ENCODE measurements around the gene GAPT. TPM values are rescaled to one million over a fixed set of nuclear protein-coding genes. Genes with fewer than 3 reads are reported as not detected.

The GAPT gene
- total and polyA plus RNA-seq, 2 donors (not counting 3 experiments of a cell fraction or from before 2014, with no cell fraction given) = not detected

- peak overlapping the region; percentile 95 for H3K4me2 ChIP-seq (ENCODE audit: insufficient read depth, low read length)
- H2AFZ ChIP-seq (ENCODE audit: low read depth, low read length) = no peak overlapping the region
- TF ChIP-seq POLR2A (IDR thresholded peaks at IDR 0.05; ENCODE audit: low read depth, low read length) (peak; percentile 6), JUN (IDR thresholded peaks at IDR 0.05; ENCODE audit: borderline replicate concordance, insufficient read depth, insufficient read length, low read depth) (no peak)
- no peaks in the 10 kb centered on the region for H3K27me3 ChIP-seq (ENCODE audit: control insufficient read depth in 2 of 2, insufficient read depth in 2 of 2, low read length in 2 of 2)
- no TSS peak for BruUV-seq (replicated peaks)
- H3K4me1 ChIP-seq (ENCODE audit: control insufficient read depth, extremely low read depth, insufficient read depth, low read length) = peaks cover 38% of the 10 kb centered on the region
- dilution Hi-C loops (cut with MboI; ENCODE audit: extremely low pct_ligation_motif_present, low sequenced_read_pairs) = loop anchor here (25.0 kb wide), 2 partner anchors 672 to 972 kb away; partner anchors contain the start of gene ACTBL2
- no peaks in the 10 kb centered on the region for H3K9me3 ChIP-seq (replicated peaks; ENCODE audit: control insufficient read depth, insufficient read depth, low read length)
- H4K20me1 ChIP-seq (replicated peaks; ENCODE audit: control insufficient read depth, extremely low read depth, insufficient read depth, low read length) = peaks cover 11% of the 10 kb centered on the region
- DNase-seq (ENCODE audit: low read depth, low spot score) (peak; percentile 46), FAIRE-seq (no peak)
- CTCF ChIA-PET = interaction anchor here (1.0 to 6.2 kb wide), 20 partner anchors 11 to 1161 kb away, joined by 3 to 260 read pairs (median 6); no protein-coding TSS in a partner anchor
- intact Hi-C loops (cut with micrococcal nuclease) = loop anchor here (1.0 to 5.0 kb wide), 16 partner anchors 142 to 1287 kb away; partner anchors contain the start of gene GPBP1
- POLR2A ChIA-PET = interaction anchor here (0.8 to 3.8 kb wide), 25 partner anchors 9 to 1161 kb away, joined by 3 to 50 read pairs (median 5); no protein-coding TSS in a partner anchor
- H3K9ac ChIP-seq (replicated peaks; ENCODE audit: extremely low read depth, insufficient read depth, low read length) = peak overlapping the region; percentile 98
- H3K27ac ChIP-seq (ENCODE audit: insufficient read depth, low read depth, low read length) = peak overlapping the region; percentile 87
- peaks cover 24 to 36% of the 10 kb centered on the region in 2 experiments for H3K36me3 ChIP-seq (ENCODE audit: control insufficient read depth in 2 of 2, extremely low read depth in 1 of 2, insufficient read depth in 2 of 2, low read length in 2 of 2)
- H3K9me1 ChIP-seq (replicated peaks; ENCODE audit: control insufficient read depth, extremely low read depth, insufficient read depth, low read length) = no peaks in the 10 kb centered on the region
- peak overlapping the region; percentile 92 to 100 (median 94) for H3K4me3 ChIP-seq (replicated peaks in 1 of 3; ENCODE audit: insufficient read depth in 1 of 3, low read depth in 1 of 3, low read length in 3 of 3)
- peaks cover 53% of the 10 kb centered on the region for H3K79me2 ChIP-seq (ENCODE audit: control insufficient read depth, insufficient read depth, low read length)
Measured at GRCh38 chr5:58459146-58460001, 31.9 kb upstream of the GAPT start.

- H3K9ac ChIP-seq (replicated peaks; ENCODE audit: extremely low read depth, insufficient read depth, low read length) = peak within 1 kb of the TSS; percentile 98
- H3K9me3 ChIP-seq (replicated peaks; ENCODE audit: control insufficient read depth, insufficient read depth, low read length) = no peaks in the 10 kb centered on the region
- peak within 1 kb of the TSS; percentile 87 for H3K27ac ChIP-seq (ENCODE audit: insufficient read depth, low read depth, low read length)
- TF ChIP-seq POLR2AphosphoS5 (IDR thresholded peaks at IDR 0.05; ENCODE audit: insufficient read depth, low read depth, low read length) (peak; percentile 100), MYC (IDR thresholded peaks at IDR 0.05; ENCODE audit: low read depth, low read length) (no peak), CTCF (IDR thresholded peaks at IDR 0.05; ENCODE audit: extremely low read depth in 1 of 2, insufficient read depth in 1 of 2, low read depth in 1 of 2, low read length in 2 of 2) (peak; percentile 38 to 66), EZH2 (IDR thresholded peaks at IDR 0.05; ENCODE audit: borderline replicate concordance, low read depth, low read length, severe bottlenecking) (no peak), MAX (IDR thresholded peaks at IDR 0.05; ENCODE audit: insufficient read depth, insufficient read length) (peak; percentile 2), JUN (IDR thresholded peaks at IDR 0.05; ENCODE audit: borderline replicate concordance, insufficient read depth, insufficient read length, low read depth) (no peak), GATA2 (IDR thresholded peaks at IDR 0.05; ENCODE audit: insufficient read depth, insufficient read length, low read depth, low read length) (no peak), FOS (IDR thresholded peaks at IDR 0.05; ENCODE audit: borderline replicate concordance, insufficient read depth, low read length) (no peak), POLR2A (IDR thresholded peaks at IDR 0.05; ENCODE audit: low read depth, low read length) (peak; percentile 100)
- intact Hi-C loops (cut with micrococcal nuclease) = loop anchor here (1.0 to 5.0 kb wide), 14 partner anchors 220 to 1288 kb away; partner anchors contain the start of gene GPBP1
- FAIRE-seq (peak; percentile 73), DNase-seq (ENCODE audit: low read depth, low spot score) (peak; percentile 95)
- peaks cover 17 to 28% of the 10 kb centered on the region in 2 experiments for H3K36me3 ChIP-seq (ENCODE audit: control insufficient read depth in 2 of 2, extremely low read depth in 1 of 2, insufficient read depth in 2 of 2, low read length in 2 of 2)
- H3K9me1 ChIP-seq (replicated peaks; ENCODE audit: control insufficient read depth, extremely low read depth, insufficient read depth, low read length) = no peaks in the 10 kb centered on the region
- POLR2A ChIA-PET = interaction anchor here (0.6 to 3.8 kb wide), 29 partner anchors 9 to 1162 kb away, joined by 3 to 50 read pairs (median 5); no protein-coding TSS in a partner anchor
- TSS peak; percentile 48 for BruUV-seq (replicated peaks)
- dilution Hi-C loops (cut with MboI; ENCODE audit: extremely low pct_ligation_motif_present, low sequenced_read_pairs) = loop anchor here (25.0 kb wide), 2 partner anchors 673 to 973 kb away; partner anchors contain the start of gene ACTBL2
- peaks cover 10% of the 10 kb centered on the region for H4K20me1 ChIP-seq (replicated peaks; ENCODE audit: control insufficient read depth, extremely low read depth, insufficient read depth, low read length)
- H3K4me3 ChIP-seq (replicated peaks in 1 of 3; ENCODE audit: insufficient read depth in 1 of 3, low read depth in 1 of 3, low read length in 3 of 3) = peak within 1 kb of the TSS; percentile 92 to 100 (median 94)
- H3K4me1 ChIP-seq (ENCODE audit: control insufficient read depth, extremely low read depth, insufficient read depth, low read length) = peaks cover 30% of the 10 kb centered on the region
- H2AFZ ChIP-seq (ENCODE audit: low read depth, low read length) = peak within 1 kb of the TSS; percentile 87
- H3K79me2 ChIP-seq (ENCODE audit: control insufficient read depth, insufficient read depth, low read length) = peaks cover 45% of the 10 kb centered on the region
- H3K27me3 ChIP-seq (ENCODE audit: control insufficient read depth in 2 of 2, insufficient read depth in 2 of 2, low read length in 2 of 2) = no peaks in the 10 kb centered on the region
- peak within 1 kb of the TSS; percentile 95 for H3K4me2 ChIP-seq (ENCODE audit: insufficient read depth, low read length)
- CTCF ChIA-PET = interaction anchor here (1.0 to 6.2 kb wide), 32 partner anchors 12 to 1164 kb away, joined by 3 to 260 read pairs (median 5); no protein-coding TSS in a partner anchor
Measured at GRCh38 chr5:58460002-58460731, 31.1 kb upstream of the GAPT start, which contains the start of gene PLK2. Gene PLK2 (minus strand): TSS chr5:58460086. CDS start chr5:58459959, 127 bp downstream.

Data from endothelial cell of umbilical vein (primary cell).